ENCODE results near the gene FXYD6.

FXYD6 gene

DNA sequence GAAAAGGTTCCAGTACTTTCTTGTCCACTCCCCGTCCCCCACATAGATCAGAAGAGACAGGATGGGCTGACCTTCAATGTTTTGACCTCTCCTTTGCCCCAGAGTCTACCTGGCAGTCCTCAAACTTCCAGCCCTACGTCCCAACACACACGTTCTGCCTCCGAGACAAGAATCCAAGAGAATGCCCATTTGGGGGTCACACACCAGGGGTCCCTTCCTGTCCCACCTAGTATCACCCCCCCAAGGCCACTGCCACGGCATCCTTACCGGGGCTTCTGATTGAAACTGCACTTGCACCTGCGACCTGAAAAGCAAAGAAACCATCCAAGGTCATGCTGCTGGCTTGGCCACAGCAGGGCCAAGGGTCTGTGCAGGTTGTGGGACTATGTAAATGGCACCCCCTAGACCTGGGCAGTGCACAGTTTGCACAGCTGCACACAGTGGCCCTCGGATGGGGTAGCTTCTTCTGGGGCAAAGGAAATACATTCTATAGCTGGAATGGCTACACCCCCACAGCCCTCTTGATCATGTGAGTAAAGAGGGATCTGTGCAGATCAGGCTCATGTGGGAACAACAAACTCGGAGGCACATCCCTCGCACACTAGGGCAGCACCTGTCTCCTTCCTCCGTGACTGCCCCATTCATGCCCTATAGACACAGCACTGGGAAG is 35.4 kb downstream of the FXYD6 start:
- no peak for DNase-seq

DNA sequence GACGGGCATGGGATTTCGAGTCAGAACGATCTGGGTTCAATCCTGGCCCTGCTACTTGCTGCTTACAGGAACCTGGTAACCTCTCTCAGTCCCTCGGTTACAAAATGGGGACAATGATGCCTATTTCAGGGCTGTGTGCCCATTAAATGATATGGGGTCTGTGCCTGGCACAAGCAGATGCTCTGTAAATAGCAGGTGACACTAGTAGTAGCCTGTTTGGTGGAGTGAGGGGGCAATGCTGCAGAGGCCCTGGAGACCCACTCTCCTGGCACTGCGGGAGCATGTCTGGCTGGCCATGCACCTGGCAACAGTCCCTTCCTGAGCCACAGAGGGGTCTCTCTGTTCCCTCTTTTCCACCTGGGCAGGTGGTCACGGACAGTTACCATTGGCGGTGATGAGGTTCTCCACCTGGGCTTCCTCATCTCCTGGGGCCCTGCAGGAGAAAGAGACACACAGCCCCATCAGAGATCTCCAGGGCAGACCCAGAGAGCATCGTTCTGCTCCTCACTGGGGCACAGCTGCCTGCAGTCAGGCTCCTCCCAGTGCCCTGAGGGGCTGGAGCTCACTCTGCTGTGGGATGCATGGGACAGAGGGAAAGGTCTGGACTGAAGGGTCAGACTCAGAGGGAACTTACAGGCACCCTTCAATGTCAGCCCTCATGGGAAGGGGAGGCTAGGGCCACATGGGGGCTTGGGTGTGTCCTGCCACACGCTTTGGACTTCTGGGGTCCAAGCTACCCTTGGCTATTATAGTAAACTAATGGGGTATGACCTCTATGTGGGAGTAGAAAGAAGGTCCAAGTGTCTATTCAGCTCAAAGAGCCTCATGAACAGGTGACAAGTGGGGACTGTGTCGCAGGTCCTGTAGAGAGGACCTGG is 36.3 kb downstream of the FXYD6 start:
- DNase-seq: no peak

DNA sequence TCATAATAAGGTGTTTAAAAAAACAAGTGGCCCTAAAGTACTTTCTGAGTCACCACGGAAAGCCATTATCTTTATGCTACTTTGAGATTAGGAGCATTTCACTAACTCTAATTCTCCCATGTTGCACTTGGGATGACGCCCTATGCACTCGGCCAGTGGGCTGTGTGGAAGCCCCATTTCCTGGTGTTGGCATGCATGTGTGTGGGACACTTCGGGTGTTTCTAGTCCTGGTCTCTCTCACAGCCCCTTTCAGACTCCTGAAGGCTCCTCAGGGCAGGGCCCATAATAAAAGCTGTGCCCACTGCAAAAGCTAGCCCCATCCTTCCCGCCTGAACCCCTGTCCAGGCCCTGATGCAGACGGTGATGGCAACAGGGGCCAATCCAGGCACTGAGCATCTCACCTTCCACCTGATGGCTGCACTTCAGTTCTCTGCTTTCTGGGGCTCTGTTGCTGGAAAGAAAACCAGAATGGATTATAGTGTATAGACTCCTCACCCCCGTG is 37.0 kb downstream of the FXYD6 start:
- DNase-seq: no peak

DNA sequence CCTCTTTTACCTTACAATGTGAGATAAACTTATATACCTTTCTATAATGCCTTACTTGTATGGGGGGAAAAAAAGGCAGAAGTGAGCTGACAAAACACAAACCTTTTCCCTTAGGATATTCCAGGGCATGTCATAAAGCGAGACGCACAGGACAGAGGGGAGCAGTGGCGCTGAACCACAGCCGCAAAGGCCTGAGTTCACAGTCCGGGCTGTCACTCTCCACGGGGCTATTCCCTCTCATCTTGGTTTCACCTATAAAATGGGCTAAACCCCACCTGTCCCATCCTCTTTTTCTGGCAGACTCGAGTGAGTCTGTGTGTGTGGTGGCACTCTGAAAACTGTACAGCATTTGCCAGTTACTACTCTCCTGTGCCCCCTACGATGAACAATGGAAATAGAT is 37.6 kb downstream of the FXYD6 start:
- DNase-seq: no peak

DNA sequence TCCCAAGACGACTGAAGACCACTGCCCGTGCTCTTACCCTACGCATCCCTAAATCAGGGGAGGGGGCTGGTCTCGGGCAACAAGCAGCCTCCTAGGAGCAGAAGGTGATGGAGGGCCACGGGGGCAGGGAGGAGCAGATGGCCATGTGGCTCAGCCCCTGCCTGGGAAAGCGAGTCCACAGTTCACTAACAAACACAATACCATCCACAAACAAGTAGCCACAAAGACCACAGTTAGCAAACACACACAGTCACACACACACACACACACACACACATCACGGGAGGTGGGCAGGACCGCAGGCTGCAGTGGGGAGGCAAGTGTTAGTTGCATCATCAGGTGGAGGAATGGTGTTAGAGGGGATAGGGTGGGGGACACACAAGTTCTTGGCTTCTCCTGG is 38.7 kb downstream of the FXYD6 start:
- no peak for DNase-seq

DNA sequence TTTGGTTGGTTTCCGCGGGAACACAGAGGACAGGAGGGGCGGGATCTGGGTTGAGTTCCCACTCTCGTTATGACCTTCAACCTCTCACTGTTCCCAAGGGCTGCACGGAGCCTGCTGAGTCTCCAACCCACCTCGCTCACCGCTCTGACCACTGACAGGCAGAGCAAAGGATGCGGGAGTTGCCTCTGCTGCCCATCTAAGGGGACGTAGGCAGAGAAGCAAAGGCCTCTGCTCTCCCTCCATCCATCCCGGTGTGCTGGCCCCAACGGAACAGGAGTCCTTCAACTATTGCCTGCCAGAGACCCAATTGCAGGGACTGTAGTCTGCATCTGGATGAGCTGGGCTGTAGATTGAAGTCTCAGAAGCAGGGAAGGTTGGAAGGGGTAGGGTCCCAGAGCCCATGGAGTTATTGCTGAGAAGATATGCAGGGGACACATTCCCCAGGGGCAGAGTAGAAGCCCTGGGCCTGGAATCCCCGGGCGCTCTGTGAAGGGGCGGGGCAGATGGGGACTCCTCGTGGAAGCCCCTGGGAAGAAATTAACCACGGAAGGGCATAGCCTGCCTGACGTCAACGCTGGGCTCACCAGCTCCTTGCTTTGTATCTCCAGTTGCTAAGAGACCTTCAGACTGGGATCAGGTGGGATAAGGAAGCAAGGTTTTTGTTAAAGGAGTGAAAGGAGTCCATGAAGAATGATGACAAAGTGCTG is 39.2 kb downstream of the FXYD6 start:
- DNase-seq: no peak

DNA sequence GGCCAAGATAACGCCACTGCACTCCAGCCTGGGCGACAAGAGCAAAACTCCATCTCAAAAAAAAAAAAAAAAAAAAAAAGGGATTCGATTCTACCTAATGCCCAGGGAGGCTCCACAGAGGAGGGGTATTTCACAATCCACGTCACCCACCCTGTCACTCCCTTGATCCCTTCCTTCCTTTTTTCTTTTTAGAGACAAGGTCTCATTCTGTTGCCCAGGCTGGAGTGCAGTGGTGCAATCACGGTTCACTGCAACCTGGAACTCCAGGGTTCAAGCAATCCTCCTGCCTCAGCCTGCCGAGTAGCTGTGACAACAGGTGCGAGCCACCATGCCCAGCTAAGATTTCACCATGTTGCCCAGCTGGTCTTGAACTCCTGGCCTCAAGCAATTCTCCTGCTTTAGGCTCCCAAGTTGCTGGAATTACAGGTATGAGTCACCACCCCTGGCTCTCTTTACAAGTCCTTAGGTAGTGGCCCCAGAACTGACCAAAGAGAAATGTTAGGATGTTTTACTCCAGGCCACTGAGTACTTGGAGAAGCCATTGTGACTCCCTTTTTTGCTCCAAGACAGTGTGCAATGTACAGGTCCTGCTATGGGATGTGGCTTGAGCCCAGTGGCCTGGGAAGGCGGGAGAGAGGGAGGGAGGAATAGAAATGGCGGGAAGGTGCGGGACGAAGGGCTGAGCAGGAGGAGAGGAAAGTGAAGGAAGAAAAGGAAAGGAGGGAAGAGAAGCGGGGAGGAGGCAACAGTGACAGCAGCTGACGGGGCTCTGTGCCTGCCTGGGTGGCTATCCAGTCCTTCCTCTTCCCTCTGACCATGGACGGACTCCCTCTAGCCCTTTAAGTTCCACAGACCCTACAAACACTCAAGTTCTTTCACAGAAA is 40.1 kb downstream of the FXYD6 start:
- no peak for DNase-seq

DNA sequence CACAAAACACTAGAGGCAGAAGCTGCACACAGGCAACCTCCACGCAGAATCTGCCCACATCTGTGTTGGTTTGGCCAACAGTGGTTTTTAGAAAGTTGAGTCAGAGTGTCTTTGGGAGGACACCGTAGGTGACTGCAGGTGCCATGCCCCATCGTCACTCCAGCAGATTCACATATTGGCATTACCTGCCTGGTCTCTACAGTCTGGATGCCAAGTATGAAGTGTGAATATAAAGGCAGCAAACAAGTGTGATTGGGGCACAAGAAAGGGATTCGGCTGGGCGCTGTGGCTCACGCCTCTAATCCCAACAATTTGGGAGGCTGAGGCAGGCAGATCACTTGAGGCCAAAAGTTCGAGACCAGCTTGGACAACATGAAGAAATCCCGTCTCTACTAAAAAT is 40.9 kb downstream of the FXYD6 start:
- DNase-seq: no peak

DNA sequence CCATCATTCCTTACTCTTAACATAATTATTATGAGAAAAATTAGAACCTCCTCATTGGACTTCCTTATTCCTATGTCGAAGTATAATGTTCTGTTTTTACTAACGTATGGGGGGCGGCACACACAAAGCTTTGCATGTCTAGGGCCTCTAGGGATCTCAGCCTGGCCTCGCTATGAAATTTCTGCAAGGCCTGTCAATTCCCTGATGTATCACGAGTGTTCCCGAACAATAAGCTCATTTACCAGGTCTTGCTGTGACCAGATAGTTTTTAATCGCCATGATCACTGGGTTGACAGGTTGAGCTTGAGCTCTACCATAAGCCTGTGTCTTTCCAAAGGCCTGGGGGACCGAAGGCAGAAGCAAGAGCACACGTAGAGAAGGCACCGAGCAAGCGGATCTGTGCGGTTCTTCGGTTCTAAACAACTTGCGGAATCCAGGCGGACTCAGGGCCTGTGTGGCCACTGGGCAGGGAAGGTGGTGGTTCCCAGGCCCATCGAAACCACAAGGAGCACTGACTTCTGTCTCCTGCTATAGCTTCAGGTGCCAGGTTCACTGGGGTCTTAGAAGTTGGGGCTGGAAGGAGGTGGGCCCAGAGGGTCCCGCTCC is 41.5 kb downstream of the FXYD6 start:
- no peak for DNase-seq

DNA sequence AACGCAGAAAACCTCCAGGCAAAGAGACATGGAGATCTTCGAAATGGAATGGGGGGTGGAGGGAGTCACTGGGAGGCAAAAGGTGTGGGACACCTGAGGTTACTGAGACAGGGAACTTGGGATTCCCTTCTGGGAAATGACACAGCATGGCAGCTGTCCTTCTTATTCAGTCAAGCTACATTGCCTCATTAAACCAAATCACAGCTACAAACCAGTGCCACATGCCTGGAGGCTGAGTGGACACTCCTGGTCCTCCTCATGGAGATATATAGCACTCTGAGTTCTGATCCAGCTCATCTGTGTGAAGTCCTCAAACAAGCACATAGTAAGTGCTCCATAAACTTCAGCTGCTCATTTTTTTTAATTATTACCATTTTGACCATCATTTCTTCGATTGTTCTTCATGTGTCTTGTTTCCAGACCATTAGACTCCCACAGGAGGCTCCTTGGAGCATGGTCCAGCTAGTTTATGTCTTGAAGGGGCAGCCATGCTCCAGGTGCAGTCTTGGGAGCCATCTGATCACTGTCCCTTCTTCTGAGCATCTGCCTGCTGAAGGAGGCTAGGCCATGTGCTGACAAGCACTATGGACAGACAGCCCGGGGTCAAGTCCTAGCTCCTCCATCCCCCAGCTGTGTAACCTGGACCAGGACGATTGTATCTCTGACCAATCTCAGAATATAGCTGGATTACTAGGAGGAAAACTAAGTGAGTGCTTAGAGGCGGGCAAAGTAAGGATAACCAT is 42.2 kb downstream of the FXYD6 start:
- no peak for DNase-seq

DNA sequence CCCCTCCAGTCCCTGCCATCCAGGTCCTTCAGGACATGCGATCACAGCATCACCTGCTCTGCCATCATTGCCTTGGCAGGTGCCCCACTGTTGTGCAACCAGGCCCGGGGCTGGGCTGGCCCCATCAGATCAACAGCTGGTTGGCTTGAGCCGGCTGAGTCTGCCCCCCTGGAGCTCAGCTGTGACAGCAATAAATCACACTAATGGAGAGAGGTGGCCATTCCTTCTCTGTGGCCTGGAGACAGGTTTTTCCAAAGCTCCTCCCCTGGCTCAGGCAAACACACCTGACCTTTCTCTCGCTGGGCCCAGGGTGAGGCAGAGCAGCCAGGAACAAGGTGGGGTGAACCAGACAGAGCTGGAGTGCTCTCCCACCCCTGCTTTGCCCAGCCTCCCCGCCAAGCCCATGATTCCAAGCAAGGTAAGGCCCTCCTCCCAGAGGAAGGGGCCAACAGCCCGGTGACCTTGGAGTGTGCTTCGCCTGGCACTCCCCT is 43.0 kb downstream of the FXYD6 start:
- no peak for DNase-seq

DNA sequence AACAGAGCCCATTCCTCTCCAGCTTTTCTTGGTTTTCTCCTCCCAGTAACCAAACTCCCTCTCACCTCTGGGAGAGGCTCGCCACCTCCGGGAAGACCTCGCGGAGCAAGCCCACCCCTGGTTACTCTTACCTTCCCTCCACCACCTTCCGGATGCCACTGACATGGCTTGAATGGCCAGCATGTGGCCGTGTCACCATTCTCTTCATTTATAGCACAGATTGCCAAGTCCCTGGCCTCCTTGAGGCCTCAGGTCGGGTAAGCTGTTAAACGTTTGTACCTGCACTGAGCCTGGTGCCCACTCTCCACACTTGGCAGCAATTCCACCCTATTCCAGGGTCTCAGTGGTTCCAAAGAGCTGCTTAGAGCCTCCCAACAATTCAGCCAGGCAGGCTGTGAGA is 43.9 kb downstream of the FXYD6 start:
- DNase-seq: no peak

DNA sequence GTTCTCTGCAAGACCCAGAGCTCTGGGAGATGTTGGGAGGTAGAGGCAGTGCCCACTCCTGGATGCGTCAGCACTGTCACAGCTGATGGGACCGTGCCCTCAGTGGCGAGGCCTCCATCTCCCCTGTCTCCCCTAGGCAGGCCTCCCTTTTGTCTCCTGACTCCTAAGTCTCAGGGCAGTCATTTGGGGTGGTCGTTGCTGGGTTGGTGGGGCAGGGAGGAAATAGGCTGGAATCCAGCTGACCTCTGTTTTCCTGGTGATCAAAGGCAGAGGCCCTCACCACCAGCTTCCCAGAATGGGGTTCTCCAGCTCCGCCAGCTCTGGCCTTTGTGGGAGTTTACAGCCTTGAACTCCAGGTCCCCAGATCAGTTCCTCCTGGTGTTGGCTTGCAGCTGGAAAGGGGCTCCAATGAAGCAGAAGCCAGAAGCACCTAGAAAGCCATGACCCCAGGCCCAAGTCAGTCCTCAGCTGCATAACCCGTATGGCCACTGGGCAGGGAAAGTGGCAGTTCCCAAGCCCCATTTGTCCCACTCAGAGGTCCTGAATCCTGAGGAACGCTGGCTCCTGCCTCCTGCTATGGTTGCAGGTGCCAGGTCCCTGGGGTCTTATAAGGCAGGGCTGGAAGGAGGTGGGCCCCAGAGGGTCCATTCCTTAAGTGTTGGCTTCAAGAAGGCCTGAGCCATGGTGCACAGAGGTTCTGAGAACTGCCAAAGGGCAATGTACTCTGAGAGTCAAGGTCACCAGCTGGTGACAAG is 44.6 kb downstream of the FXYD6 start:
- no peak for DNase-seq

DNA sequence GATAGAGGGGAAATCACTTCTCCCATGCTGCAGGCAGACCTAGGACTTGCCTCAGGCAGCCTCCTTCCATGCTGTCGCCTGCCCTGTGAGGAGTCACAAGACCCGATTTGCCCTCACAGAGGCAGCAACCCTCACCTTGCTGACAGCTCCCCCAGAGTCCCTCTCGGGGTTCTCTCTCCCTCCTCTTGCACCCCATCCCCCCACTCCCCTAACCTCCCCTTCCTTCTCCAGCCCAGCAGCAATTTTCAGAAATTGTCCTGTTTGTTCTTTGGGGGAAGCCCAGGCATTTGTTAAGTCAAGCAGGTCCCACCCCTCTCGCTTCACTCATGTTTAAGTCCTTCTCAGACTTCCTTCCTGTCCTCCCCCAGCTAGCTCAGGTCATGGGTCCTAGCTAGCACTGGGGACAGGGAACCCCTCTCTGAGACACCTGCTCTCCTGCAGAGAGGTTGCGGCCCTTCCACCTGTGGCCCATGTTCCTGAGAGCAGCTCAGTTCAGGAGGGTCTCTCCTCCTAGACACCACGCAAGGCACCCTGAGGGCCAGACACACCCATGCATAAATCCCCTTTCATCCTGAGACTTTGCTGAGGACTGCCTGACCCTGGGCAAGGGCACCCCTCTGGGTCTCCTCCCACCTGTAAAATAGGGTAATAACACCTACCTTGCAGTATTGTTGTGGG is 45.6 kb downstream of the FXYD6 start:
- DNase-seq: no peak

DNA sequence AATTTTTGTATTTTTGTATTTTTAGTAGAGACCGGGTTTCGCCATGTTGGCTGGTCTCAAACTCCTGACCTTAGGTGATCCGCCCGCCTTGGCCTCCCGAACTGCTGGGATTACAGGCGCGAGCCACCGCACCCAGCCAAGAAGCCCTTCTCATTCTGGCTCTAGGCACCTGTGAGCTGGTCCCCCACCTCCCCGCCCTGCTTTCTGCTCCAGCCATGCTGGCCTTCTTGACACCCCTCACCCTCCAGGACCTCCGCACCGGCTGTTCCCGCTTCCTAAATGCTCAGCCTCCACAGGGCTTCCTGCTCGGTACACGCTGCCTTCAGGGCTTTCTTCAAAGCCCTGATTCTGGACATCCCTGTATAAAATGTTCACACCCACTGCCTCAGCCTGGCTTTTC is 46.4 kb downstream of the FXYD6 start:
- DNase-seq: no peak

DNA sequence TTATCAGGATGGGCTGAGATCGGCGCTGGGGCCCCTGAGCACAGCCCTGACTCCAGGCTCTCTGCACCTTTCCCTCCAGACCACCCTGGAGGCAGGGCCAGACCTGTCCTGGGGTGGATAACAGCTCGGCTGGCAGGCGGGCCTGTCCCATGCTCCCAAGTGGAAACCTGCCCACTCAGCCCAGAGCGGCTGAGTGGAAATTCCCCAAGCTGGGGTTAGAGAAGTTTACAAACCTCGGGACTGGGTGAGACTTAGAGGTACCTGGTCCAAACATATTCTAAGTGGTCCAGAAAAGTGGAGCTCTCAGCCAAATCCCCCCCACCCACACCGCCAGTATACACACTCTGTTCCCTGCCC is 47.1 kb downstream of the FXYD6 start:
- DNase-seq: no peak

DNA sequence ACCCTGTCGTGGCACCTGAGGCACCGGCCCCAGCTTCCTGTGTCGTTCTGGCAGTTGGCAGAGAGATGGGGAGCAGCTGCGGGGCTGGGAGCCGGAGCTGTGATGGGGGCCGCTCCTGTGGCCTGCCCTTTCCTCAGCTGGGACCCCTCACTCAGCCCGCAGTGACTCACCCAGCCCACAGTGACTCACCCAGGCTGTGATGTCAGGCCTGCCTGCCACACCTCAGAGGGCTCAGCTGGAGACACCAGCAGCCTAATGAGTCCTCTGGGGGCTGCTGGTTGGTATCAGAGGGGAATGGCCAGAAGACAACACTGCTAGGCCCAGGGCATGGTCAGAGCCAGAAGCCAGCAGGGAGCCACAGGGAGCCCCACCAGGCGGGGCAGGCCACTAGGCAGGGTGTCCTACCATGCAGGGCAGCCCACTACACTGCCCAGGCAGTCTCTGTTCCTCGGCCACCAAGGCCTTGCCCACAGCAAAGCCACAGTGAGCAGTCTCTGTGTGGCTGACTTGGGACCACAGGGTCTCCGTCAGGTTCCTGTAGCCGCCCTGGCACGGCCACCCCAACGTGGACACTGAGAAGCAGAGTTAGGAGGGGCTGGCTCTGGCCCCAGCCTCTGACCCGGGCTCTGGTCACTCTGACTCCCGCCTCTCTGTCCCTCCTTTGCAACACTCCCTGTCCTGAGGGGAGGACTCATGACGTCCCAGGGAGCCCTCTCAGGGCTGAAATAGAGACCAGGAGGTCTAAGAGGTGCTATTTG is 47.7 kb downstream of the FXYD6 start:
- no peak for DNase-seq

DNA sequence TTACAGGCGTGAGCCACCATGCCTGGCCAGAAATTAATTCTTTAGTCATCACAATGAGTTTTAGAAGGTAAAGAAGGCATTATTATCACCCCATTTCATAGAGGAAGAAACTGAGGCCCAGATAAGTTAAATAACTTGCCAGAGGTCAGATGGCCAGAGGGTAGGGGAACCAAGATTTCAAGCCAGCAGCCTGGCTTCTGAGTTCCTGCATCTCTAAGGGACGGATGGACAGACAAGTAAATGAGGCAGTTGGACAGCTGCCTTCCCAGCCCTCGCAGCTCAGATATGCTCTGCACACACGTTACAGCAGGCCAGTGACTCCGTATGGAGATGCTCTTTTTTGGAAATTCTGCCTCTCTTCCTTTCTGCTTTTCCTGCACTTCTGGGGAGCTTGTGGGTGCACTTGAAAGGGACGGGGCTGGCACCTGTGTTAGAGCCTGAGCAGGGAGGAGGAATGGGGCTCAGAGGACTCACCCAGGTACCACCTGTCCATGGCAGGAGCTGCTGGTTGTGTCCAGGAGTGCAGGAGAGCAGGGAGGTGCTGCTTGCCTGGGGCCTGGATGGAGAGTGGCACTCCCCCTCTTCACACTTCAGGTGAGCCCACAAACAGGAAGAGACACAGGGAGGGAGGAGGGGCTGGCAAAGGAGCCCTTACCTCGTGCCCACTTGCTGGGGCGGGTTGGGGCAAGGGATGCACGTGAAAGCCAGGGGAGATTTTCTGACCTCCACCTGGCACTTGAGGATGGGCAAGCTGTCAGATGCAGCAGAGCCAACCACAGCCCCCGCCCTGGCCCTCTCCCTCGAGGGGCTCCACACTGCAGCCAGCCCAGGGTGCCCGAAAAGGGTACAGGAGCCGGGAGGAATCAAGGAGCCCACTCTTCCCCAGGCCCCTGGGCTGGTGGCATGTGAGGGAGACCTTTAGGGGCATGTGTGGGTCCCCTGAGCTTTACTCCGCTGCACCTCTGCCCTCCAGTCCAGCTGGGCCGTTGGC is 48.6 kb downstream of the FXYD6 start:
- no peak for DNase-seq
